Measurements from ENCODE around the gene STX18.
"Not testable (repeated sequence)": the region's sequence is repeated elsewhere in the genome, so short reads cannot be mapped to it uniquely, and the experiment has no call there.

STX18 gene

GRCh38 chr4:4506961-4507360, 34.9 kb downstream of the STX18 start:
- no peak for DNase-seq

- not testable (repeated sequence) for DNase-seq
These were observed 36.6 kb downstream of the STX18 start for GRCh38 chr4:4505211-4505610.

GRCh38 chr4:4504783-4505182, 37.1 kb downstream of the STX18 start:
- DNase-seq: no peak

- no peak for DNase-seq
These were observed 39.0 kb downstream of the STX18 start for GRCh38 chr4:4502694-4503311.

- DNase-seq: no peak
These were observed 40.2 kb downstream of the STX18 start for GRCh38 chr4:4501679-4502078.

GRCh38 chr4:4499438-4500123, 42.3 kb downstream of the STX18 start:
- no peak for DNase-seq

GRCh38 chr4:4496592-4497372, 45.1 kb downstream of the STX18 start:
- no peak for DNase-seq

GRCh38 chr4:4494882-4495281, 47.0 kb downstream of the STX18 start:
- DNase-seq: no peak

GRCh38 chr4:4492161-4492847, 49.5 kb downstream of the STX18 start:
- no peak for DNase-seq

- no peak for DNase-seq
These were observed 50.4 kb downstream of the STX18 start for GRCh38 chr4:4491396-4491893.

- no peak for DNase-seq
These were observed 51.0 kb downstream of the STX18 start for GRCh38 chr4:4490816-4491215.

GRCh38 chr4:4490041-4490440, 51.8 kb downstream of the STX18 start:
- no peak for DNase-seq

GRCh38 chr4:4488405-4489404, 53.1 kb downstream of the STX18 start:
- DNase-seq: peak; percentile 73

- DNase-seq: no peak
These were observed 54.9 kb downstream of the STX18 start for GRCh38 chr4:4486969-4487368.

GRCh38 chr4:4485806-4486205, 56.0 kb downstream of the STX18 start:
- DNase-seq: no peak

- no peak for DNase-seq
These were observed 60.4 kb downstream of the STX18 start for GRCh38 chr4:4481399-4481994.

GRCh38 chr4:4480685-4481398, 61.0 kb downstream of the STX18 start:
- no peak for DNase-seq

- no peak for DNase-seq
These were observed 61.6 kb downstream of the STX18 start for GRCh38 chr4:4480205-4480604.

GRCh38 chr4:4479366-4479765, 62.5 kb downstream of the STX18 start:
- no peak for DNase-seq

GRCh38 chr4:4477796-4478195, 64.1 kb downstream of the STX18 start:
- DNase-seq: no peak

- no peak for DNase-seq
These were observed 64.5 kb downstream of the STX18 start for GRCh38 chr4:4477391-4477790.
